CD1c-positive myeloid dendritic cell (primary cell): ENCODE measurements around the gene SAMD11.

Experiments used
- DNase-seq: peaks from one replicate; pipeline ENCODE4 v3.0.0-alpha.2; 2016; ENCODE audit errors: extremely low spot score

Gene SAMD11

GRCh38 chr1:993379-993995 is 69.8 kb downstream of the SAMD11 start:
- DNase-seq = no peak
